Smooth muscle cell of the brain vasculature (primary cell): ENCODE data around the gene RIPK1.
A peak's percentile ranks its signal among the peaks of the same experiment; 100 is the strongest.

Experiments
- DNase-seq: peaks from one replicate; pipeline ENCODE4 v3.0.0-alpha.2; 2012; ENCODE audit warnings: low read depth, low spot score

The RIPK1 gene

DNA sequence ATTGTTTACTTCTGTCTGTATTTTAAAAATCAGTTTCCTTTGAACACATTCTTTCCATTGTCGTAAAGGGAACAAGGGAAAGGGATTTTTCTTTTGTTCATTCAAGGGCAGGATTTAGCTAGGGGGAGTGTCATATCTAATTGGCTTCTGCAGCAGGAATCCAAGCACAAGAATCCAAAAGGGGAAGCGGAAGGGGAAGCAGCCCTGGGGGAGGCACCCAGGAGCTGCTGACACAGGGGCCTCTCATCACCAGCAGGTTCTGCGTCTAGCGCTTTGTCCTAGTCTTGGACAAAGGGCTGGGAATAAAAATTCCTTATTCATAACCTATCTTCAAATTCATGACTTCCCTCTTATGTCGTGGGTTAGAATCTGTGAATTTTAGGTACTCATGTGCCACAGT is 13.7 kb downstream of the RIPK1 start:
- DNase-seq = no peak

DNA sequence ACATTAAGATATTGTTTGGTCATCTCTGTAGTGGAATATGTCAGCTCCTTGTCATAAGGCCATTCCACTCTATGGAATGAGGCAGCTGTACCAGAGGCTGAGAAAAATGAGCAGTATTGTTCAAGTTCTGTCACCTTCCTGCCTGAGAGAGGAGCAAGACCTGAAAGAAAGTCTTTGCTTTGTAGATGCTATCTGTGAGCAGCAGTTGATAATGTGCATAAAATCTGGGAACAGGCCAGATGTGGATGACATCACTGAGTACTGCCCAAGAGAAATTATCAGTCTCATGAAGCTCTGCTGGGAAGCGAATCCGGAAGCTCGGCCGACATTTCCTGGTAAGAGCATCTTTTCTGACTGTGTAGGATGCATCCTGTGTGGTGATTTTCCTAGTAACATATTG is 16.8 kb downstream of the RIPK1 start:
- no peak for DNase-seq

- DNase-seq = no peak
These were observed 18.1 kb downstream of the RIPK1 start for GRCh38 chr6:3086282-3086946.

- DNase-seq = no peak
These were observed 20.2 kb downstream of the RIPK1 start for GRCh38 chr6:3088446-3088845.

- peak; percentile 46 for DNase-seq
These were observed 20.7 kb downstream of the RIPK1 start for GRCh38 chr6:3088968-3089367.

- no peak for DNase-seq
These were observed 21.7 kb downstream of the RIPK1 start for GRCh38 chr6:3090013-3090412.

GRCh38 chr6:3094815-3095214 is 26.5 kb downstream of the RIPK1 start:
- DNase-seq = no peak

DNA sequence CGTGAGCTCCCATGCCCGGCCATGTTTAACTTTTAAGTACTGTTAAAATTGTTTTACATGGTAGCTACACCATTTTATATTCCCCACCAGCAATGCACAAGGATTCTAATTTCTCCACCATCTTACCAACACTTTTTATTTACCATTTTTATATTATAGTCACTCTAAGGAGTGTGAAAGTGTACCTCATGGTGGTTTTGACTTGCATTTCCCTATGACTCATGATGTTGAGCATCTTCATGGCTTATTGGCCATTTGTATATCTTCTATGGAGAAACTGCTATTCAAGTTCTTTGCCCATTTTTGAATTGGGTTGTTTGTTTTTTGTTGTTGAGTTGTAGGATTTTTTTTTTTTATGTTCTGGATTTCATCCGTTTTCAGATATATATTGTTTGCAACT is 34.6 kb downstream of the RIPK1 start:
- DNase-seq = no peak

GRCh38 chr6:3108746-3109414 is 40.6 kb downstream of the RIPK1 start:
- DNase-seq = no peak

DNA sequence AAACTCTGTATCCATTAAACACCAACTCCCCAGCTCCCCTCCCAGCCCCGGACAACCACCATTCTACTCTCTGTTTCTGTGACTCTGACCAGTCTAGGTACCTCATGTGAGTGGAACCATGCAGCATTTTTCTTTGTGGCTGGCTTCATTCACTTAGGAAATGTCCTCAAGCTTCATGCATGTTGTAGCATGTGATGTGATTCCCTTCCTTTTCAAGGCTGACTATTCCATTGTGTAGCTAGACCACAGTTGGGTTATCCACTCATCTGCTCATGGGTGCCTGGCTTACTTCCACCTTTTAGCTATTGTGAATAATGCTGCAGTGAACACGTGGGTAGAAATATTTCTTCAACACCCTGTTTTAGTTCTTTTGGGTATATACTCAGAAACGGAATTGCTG is 41.5 kb downstream of the RIPK1 start:
- DNase-seq = no peak

- DNase-seq = no peak
These were observed 46.1 kb downstream of the RIPK1 start for GRCh38 chr6:3114377-3114776.

GRCh38 chr6:3117912-3118352 is 49.6 kb downstream of the RIPK1 start:
- DNase-seq = peak; percentile 54

GRCh38 chr6:3118353-3119039 is 50.2 kb downstream of the RIPK1 start, which contains the start of gene BPHL:
Gene BPHL (plus strand): TSS chr6:3118711. CDS start chr6:3118741, 30 bp downstream.
- DNase-seq = peak; percentile 77

GRCh38 chr6:3119040-3119723 is 50.9 kb downstream of the RIPK1 start:
- DNase-seq = peak; percentile 7

- DNase-seq = no peak
These were observed 52.4 kb downstream of the RIPK1 start for GRCh38 chr6:3120765-3121089.

- no peak for DNase-seq
These were observed 54.5 kb downstream of the RIPK1 start for GRCh38 chr6:3122823-3123182.

- no peak for DNase-seq
These were observed 56.4 kb downstream of the RIPK1 start for GRCh38 chr6:3124667-3125066.

- DNase-seq = no peak
These were observed 57.5 kb downstream of the RIPK1 start for GRCh38 chr6:3125815-3126214.

GRCh38 chr6:3128356-3129108 is 60.2 kb downstream of the RIPK1 start:
- no peak for DNase-seq

- DNase-seq = no peak
These were observed 63.4 kb downstream of the RIPK1 start for GRCh38 chr6:3131695-3132094.

DNA sequence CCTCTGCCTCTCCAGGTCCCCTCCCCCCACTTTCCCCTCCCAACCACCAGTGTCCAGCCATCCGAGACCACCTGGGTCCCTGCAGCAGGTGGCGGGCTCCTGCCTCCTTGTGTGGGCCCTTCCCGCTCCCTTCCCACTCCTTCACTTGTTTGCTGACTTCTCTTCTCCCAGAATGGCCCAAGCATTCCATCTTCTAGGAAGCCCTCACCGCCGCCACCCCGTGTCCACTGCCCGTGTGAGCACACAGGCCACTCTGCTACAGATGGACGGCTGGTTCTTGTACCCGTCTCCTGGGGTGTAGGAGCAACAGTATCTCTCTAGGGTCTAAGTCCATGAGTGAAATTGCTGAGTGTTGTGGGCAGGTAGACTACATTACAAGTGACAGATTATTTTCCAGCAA is 65.2 kb downstream of the RIPK1 start:
- no peak for DNase-seq
